Astrocyte (in vitro differentiated cells and primary cell): ENCODE data around the gene ASAP2. TPM values are rescaled to one million over a fixed set of nuclear protein-coding genes. Genes with fewer than 3 reads are reported as not detected.

Experiments
- DNase-seq: peaks from one replicate; pipeline ENCODE4 v3.0.0-alpha.2; 2010; ENCODE audit warnings: low read depth
- FAIRE-seq: peaks from 2 replicates; lab custom pipeline; 2011; peaks lifted over from hg19 to GRCh38; lab: Jason Lieb, UNC
- H2AFZ ChIP-seq: 2 replicates; pipeline ENCODE4 v1.6.0; 2012; ENCODE audit warnings: low read depth, low read length, inconsistent platforms
- H3K27ac ChIP-seq: 2 replicates; pipeline ENCODE4 v1.5.1; 2011; ENCODE audit warnings: low read depth, low read length, inconsistent platforms
- H3K27me3 ChIP-seq: 2 replicates; pipeline ENCODE4 v1.6.0; 2011; ENCODE audit warnings: low read length, inconsistent platforms; ENCODE audit not compliant: insufficient read depth
- H3K36me3 ChIP-seq: 2 replicates; pipeline ENCODE4 v1.5.1; 2011; ENCODE audit warnings: low read length, inconsistent platforms; ENCODE audit not compliant: insufficient read depth
- H3K4me1 ChIP-seq: 2 replicates; pipeline ENCODE4 v1.5.1; 2011; ENCODE audit warnings: low read length, inconsistent platforms; ENCODE audit not compliant: insufficient read depth
- H3K4me2 ChIP-seq: 2 replicates; pipeline ENCODE4 v1.6.0; 2012; ENCODE audit warnings: low read length, inconsistent platforms
- H3K4me3 ChIP-seq: 2 replicates; pipeline ENCODE4 v1.5.1; 2011; ENCODE audit warnings: low read depth, mild to moderate bottlenecking, low read length, inconsistent platforms; ENCODE audit not compliant: insufficient read depth
- H3K79me2 ChIP-seq: 2 replicates; pipeline ENCODE4 v1.6.0; 2012; ENCODE audit warnings: mild to moderate bottlenecking, low read length, inconsistent platforms; ENCODE audit not compliant: insufficient read depth
- H3K9ac ChIP-seq: 2 replicates; pipeline ENCODE4 v1.6.0; 2012; ENCODE audit warnings: mild to moderate bottlenecking, low read length, inconsistent platforms
- H3K9me3 ChIP-seq: 2 replicates; pipeline ENCODE4 v1.5.1; 2012; ENCODE audit warnings: low read depth, mild to moderate bottlenecking, low read length, inconsistent platforms; ENCODE audit not compliant: insufficient read depth
- H4K20me1 ChIP-seq: 2 replicates; pipeline ENCODE4 v1.6.0; 2012; ENCODE audit warnings: low read length, inconsistent platforms; ENCODE audit not compliant: insufficient read depth
- H3K27ac Mint-ChIP-seq: one replicate; pipeline ENCODE4 v1.8.0; 2021; ENCODE audit warnings: mild to moderate bottlenecking, mixed read lengths; ENCODE audit not compliant: unreplicated experiment
- H3K27me3 Mint-ChIP-seq: one replicate; pipeline ENCODE4 v1.8.0; 2021; ENCODE audit warnings: low read depth, mixed read lengths; ENCODE audit not compliant: unreplicated experiment
- H3K36me3 Mint-ChIP-seq: one replicate; pipeline ENCODE4 v1.8.0; 2021; ENCODE audit warnings: low read depth, mixed read lengths; ENCODE audit not compliant: unreplicated experiment
- H3K4me1 Mint-ChIP-seq: one replicate; pipeline ENCODE4 v1.8.0; 2021; ENCODE audit warnings: low read depth, mixed read lengths; ENCODE audit not compliant: unreplicated experiment
- H3K4me3 Mint-ChIP-seq: one replicate; pipeline ENCODE4 v1.8.0; 2021; ENCODE audit warnings: mild to moderate bottlenecking, moderate library complexity, mixed read lengths; ENCODE audit not compliant: unreplicated experiment
- H3K9me3 Mint-ChIP-seq: one replicate; pipeline ENCODE4 v1.8.0; 2021; ENCODE audit warnings: mild to moderate bottlenecking, mixed read lengths; ENCODE audit not compliant: unreplicated experiment
- EZH2 ChIP-seq: IDR thresholded peaks from 2 replicates; pipeline ENCODE4 v1.6.1; 2012; ENCODE audit warnings: mild to moderate bottlenecking, low read length, inconsistent platforms; ENCODE audit not compliant: insufficient read depth
- total RNA-seq: library from RNA; stranded (reverse); gene quantifications from 2 replicates; pipeline ENCODE4 v1.2.1, GENCODE V29; 2021
- TF ChIP-seq, protein P1 (sequence below): IDR thresholded peaks from 2 replicates; pipeline ENCODE4 v1.5.1; 2011; ENCODE audit warnings: low read depth, mild to moderate bottlenecking, inconsistent platforms, low read length, moderate library complexity; ENCODE audit not compliant: insufficient read depth

ASAP2 gene
- total RNA-seq, 1 donor from 2014 or later: 62.6 TPM

- DNase-seq (no peak), FAIRE-seq (no peak)
- Mint-ChIP-seq H3K36me3 (peaks cover 4% of the 10 kb centered on the region), H3K4me3 (no peak overlapping the region), H3K27me3 (no peaks in the 10 kb centered on the region), H3K9me3 (no peaks in the 10 kb centered on the region), H3K4me1 (peaks cover 68% of the 10 kb centered on the region), H3K27ac (peak overlapping the region; percentile 62)
- Histone ChIP-seq H3K4me3 (no peak overlapping the region), H3K27me3 (no peaks in the 10 kb centered on the region), H2AFZ (no peak overlapping the region), H4K20me1 (peaks cover 25% of the 10 kb centered on the region), H3K27ac (no peak overlapping the region), H3K4me1 (peaks cover 81% of the 10 kb centered on the region), H3K9me3 (no peaks in the 10 kb centered on the region), H3K4me2 (peak overlapping the region; percentile 50), H3K36me3 (no peaks in the 10 kb centered on the region), H3K9ac (peak overlapping the region; percentile 14), H3K79me2 (peaks cover 84% of the 10 kb centered on the region)
- TF ChIP-seq EZH2: no peak
- TF ChIP-seq, protein P1, sequence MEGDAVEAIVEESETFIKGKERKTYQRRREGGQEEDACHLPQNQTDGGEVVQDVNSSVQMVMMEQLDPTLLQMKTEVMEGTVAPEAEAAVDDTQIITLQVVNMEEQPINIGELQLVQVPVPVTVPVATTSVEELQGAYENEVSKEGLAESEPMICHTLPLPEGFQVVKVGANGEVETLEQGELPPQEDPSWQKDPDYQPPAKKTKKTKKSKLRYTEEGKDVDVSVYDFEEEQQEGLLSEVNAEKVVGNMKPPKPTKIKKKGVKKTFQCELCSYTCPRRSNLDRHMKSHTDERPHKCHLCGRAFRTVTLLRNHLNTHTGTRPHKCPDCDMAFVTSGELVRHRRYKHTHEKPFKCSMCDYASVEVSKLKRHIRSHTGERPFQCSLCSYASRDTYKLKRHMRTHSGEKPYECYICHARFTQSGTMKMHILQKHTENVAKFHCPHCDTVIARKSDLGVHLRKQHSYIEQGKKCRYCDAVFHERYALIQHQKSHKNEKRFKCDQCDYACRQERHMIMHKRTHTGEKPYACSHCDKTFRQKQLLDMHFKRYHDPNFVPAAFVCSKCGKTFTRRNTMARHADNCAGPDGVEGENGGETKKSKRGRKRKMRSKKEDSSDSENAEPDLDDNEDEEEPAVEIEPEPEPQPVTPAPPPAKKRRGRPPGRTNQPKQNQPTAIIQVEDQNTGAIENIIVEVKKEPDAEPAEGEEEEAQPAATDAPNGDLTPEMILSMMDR: no peak
Measured at GRCh38 chr2:9230051-9230802, 23.6 kb downstream of the ASAP2 start.

DNA sequence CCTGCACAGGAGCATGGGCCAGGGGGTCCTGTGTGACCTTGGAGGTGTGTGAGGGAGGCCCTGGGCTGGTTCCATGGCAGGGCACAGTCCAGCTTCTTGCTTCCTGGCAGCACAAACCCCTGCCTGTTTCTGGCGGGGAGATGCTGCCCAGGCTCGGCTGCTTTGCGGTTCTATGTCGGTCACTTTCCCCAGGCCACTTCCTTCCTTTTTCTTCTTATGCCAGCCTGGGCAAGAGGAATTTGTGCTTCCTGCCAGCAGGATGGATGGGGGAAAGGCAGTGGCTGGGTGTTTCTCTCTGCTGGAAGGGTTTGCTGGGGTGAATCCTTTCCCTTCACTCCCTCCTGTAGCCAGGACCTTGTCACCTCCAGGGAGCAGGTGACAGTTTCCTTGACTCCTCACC, 24.3 kb downstream of the ASAP2 start:
- Histone ChIP-seq H3K27ac (no peak overlapping the region), H4K20me1 (peaks cover 18% of the 10 kb centered on the region), H3K4me1 (peaks cover 87% of the 10 kb centered on the region), H3K9me3 (no peaks in the 10 kb centered on the region), H2AFZ (no peak overlapping the region), H3K36me3 (no peaks in the 10 kb centered on the region), H3K4me2 (peak overlapping the region; percentile 50), H3K79me2 (peaks cover 84% of the 10 kb centered on the region), H3K9ac (peak overlapping the region; percentile 14), H3K4me3 (no peak overlapping the region), H3K27me3 (no peaks in the 10 kb centered on the region)
- H3K27ac Mint-ChIP-seq: no peak overlapping the region
- TF ChIP-seq, protein P1: no peak
- TF ChIP-seq EZH2: no peak
- no peak for FAIRE-seq
- peaks cover 4% of the 10 kb centered on the region for H3K36me3 Mint-ChIP-seq
- H3K27me3 Mint-ChIP-seq: no peaks in the 10 kb centered on the region
- peaks cover 74% of the 10 kb centered on the region for H3K4me1 Mint-ChIP-seq
- no peaks in the 10 kb centered on the region for H3K9me3 Mint-ChIP-seq
- no peak overlapping the region for H3K4me3 Mint-ChIP-seq
- no peak for DNase-seq
